T-helper 17 cell (primary cell): ENCODE results near the gene TRAF2. TPM values are rescaled to one million over a fixed set of nuclear protein-coding genes. Genes with fewer than 3 reads are reported as not detected.

Experiments used
- ATAC-seq: fragments of 150-1000 bp; cut with Tn5 transposase; 2 replicates; pipeline ENCODE4 v1.10.0; 2021; ENCODE audit warnings: mild to moderate bottlenecking, moderate library complexity
- DNase-seq, 3 donors: peaks; one replicate each; pipeline versions ENCODE4 v3.0.0 to v3.0.0-alpha.2; 2020 to 2021
- H3K9me3 ChIP-seq: one replicate; pipeline ENCODE4 v1.7.0; 2013; ENCODE audit warnings: low read length, mild to moderate bottlenecking; ENCODE audit not compliant: control insufficient read depth, poor library complexity, severe bottlenecking
- H3K27ac Mint-ChIP-seq: one replicate; pipeline ENCODE4 v1.8.0; 2022; ENCODE audit warnings: mild to moderate bottlenecking, moderate library complexity, mixed read lengths
- H3K27me3 Mint-ChIP-seq: one replicate; pipeline ENCODE4 v1.8.0; 2022; ENCODE audit warnings: mixed read lengths
- H3K36me3 Mint-ChIP-seq: one replicate; pipeline ENCODE4 v1.8.0; 2022; ENCODE audit warnings: low read depth, mixed read lengths
- H3K4me1 Mint-ChIP-seq: one replicate; pipeline ENCODE4 v1.8.0; 2022; ENCODE audit warnings: mild to moderate bottlenecking, mixed read lengths
- H3K4me3 Mint-ChIP-seq: one replicate; pipeline ENCODE4 v1.8.0; 2022; ENCODE audit warnings: mild to moderate bottlenecking, moderate library complexity, mixed read lengths
- total RNA-seq, 4 donors: library from RNA in 2 of 4; stranded (reverse) in 2 of 4; gene quantifications; one replicate each; pipeline ENCODE4 v1.2.3 and lab custom pipeline; 2022 to 2026

The TRAF2 gene
- total RNA-seq, 2 donors from 2014 or later, result 20.8 to 21.4 TPM

DNA sequence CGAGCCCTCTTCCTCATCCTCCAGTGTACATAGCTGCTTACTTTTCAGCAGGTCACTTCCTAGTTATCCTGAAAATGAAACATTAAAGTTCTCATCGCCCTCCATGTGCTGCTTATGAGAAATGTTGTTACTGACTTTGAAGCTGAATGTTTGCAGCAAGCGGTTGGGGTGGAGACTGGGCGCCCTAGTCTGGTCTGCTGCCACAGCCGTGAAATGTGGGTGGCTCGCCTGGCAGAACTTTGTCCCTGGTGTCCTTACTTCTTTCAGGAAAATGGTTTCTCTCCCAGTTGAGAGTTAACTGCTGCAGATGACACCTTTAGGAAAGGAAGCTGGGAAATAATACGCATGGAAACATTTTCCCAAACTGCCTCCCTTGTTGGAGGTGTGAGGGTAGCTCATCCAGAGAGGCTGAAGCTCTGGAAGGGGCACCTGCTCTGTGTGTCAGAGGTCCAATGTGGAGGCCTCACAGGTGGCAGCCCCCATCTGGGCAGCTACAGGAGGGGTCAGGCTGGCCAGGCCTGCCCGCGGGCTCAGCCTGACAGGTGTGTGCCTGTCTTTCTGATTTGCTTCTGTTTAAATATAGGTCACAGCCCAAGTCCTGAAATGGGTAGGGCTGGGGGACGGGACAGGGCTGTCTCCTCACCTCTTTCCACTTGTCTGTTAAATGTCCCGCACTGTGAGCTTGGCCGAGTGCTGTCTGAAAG lies 24.0 kb downstream of the TRAF2 start:
- Mint-ChIP-seq H3K4me3 (no peak overlapping the region), H3K27ac (peak overlapping the region; percentile 27), H3K27me3 (no peaks in the 10 kb centered on the region), H3K36me3 (no peaks in the 10 kb centered on the region), H3K4me1 (peaks cover 14% of the 10 kb centered on the region)
- DNase-seq, result no peak
- ATAC-seq, result no peak
- no peaks in the 10 kb centered on the region for H3K9me3 ChIP-seq

DNA sequence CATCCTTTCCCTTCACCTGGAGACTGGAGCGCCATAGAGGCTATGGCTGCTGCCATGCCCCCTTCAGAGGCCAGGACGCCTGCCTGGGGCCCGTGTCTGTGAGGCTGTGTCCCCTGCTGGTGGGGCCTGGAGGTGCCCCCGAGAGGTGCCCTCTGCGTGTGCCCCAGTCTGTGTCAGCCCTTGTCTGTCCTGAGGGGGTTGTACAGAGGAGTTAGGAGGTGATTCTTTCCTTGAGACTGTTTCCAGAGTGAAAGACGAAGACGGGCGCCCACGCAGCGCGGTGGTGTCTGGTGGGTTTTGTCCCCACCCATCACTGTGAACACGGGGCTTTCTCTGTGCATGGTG lies 24.6 kb downstream of the TRAF2 start:
- no peaks in the 10 kb centered on the region for H3K9me3 ChIP-seq
- peak overlapping the region; percentile 27 for H3K27ac Mint-ChIP-seq
- H3K4me1 Mint-ChIP-seq, result peaks cover 13% of the 10 kb centered on the region
- no peak for DNase-seq
- no peaks in the 10 kb centered on the region for H3K36me3 Mint-ChIP-seq
- H3K27me3 Mint-ChIP-seq, result no peaks in the 10 kb centered on the region
- no peak for ATAC-seq
- H3K4me3 Mint-ChIP-seq, result no peak overlapping the region

DNA sequence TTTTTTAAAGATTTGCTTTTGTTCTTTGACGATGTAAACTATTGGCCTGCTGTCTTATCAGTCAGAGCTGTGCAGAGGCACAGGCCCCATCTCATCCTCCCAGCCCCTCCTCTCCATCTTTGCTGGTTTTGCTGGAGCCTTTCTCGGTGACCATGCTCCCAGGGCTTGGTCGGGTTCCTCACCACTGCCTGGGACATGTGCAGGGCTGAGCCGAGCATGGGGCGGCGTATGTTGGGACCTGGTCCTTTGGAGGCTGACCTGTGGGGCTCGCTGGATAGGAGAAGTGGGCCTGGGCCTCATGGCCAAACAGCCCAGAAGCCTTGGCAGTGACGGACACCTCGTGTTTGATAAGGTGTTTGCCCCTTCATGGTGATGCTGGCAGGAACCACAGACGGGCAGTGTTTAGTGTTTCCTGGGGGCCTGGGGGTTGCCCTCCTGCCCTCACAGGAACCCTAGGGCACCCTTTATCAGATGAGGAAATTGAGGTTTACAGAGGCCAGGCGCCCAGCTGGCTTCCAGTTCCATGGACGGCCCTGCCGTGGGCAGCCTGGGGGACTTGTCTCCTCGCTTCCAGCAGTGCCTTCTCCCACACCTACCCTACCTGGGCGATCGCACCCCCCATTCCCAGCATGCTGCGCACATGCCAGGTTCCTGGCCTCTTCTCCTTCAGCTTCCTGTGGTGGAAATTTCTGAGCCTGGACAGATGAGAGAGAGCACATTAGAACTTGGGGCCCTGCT lies 27.6 kb downstream of the TRAF2 start:
- ATAC-seq (no peak), DNase-seq (no peak)
- H3K9me3 ChIP-seq, result no peaks in the 10 kb centered on the region
- Mint-ChIP-seq H3K36me3 (peaks cover 5% of the 10 kb centered on the region), H3K4me3 (no peak overlapping the region), H3K4me1 (peaks cover 7% of the 10 kb centered on the region), H3K27ac (no peak overlapping the region), H3K27me3 (no peaks in the 10 kb centered on the region)

DNA sequence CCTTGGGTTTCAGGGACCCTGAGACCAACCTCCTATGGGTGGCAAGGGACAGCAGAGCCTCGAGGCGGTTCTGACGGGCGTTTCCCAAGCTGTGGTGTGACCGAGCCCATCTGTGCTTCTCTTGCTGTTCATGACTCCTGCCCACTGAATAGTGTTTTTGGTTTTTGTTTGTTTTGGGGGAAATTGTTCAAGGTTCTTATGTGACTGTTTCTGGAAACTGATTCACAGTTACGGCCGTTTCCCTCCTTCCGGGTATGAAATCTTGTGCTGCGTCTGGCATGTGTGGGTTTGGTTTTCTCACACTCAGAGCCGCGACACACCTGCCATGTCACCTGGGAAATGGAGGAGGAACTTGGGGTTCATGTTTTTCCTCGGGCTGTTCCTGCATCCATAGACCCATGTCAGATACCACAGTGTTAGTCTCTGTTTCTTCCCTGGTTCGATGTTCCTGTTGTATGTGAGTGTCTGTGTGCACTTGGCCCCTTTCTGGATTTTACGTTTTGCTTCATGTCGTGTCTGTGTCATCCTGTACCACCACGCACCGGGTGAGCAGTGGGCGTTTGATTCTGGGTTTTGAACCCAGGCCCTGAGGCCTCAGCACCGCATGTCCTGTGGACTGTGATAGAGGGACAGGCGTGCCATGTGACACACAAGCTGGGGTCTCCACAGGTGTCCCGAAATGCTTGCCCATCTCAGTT lies 29.5 kb downstream of the TRAF2 start:
- H3K27me3 Mint-ChIP-seq, result no peaks in the 10 kb centered on the region
- no peak overlapping the region for H3K27ac Mint-ChIP-seq
- no peak overlapping the region for H3K4me3 Mint-ChIP-seq
- H3K4me1 Mint-ChIP-seq, result peaks cover 7% of the 10 kb centered on the region
- no peaks in the 10 kb centered on the region for H3K9me3 ChIP-seq
- peaks cover 5% of the 10 kb centered on the region for H3K36me3 Mint-ChIP-seq
- DNase-seq, result no peak
- no peak for ATAC-seq

DNA sequence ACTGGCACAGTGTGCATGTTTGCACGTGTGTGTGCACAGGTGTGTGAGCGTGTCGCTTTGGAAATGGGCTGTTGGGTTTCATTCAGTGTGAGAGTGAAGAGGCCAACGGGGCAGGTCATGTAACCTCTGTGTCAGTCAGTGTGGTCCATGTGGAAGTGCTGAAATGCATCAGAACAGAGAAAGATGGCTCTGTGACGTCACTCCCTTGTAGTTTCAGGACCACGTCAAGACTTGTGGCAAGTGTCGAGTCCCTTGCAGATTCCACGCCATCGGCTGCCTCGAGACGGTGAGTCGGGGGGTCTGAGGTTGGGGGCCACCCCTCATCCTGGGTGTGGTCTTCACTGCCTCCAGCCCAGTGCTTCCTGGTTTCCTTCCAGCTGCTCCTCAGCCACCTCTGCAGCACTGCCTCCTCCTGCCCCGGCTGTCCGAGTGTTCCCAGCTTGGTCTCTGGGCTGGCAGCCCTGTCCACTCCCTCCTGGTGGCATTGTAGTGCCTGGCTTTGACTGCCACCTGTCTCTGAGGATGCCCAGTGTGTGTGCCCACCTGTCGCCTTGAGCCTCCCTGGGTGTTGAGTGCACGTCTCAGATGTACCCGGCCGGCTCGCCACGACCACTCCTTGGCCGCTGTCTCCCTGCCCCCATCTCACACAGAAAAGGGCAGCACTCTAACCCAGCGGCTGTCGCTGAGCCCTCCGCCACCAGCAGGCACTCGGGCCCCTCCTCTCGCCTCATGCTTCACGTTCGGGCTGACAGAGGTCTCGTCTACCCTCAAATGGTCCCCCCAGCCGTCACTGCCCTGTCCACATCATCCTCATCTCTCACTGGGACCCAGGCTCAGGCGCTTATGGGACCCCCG lies 30.2 kb downstream of the TRAF2 start:
- Mint-ChIP-seq H3K36me3 (peaks cover 5% of the 10 kb centered on the region), H3K27ac (peak overlapping the region; percentile 67), H3K4me1 (peaks cover 7% of the 10 kb centered on the region), H3K27me3 (no peaks in the 10 kb centered on the region), H3K4me3 (no peak overlapping the region)
- H3K9me3 ChIP-seq, result no peaks in the 10 kb centered on the region
- DNase-seq, result no peak
- no peak for ATAC-seq

DNA sequence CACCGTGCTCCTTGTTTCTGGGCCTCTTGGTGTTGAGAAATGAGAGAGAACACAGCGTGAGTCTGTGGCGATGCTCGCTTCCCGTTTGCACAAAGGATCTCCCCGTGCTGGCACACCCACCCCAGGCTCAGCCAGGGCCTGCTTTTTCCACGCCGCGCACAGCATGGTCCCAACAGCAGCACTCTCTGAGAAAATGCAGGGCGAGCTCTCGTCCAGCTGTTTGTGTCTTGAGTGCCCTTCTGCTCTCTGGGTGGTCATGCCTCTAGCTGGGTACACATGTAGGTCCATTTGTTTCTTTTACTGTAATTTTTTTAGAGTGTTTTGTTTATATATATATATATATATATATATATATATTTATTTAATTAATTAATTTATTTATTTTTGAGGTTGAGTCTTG lies 31.6 kb downstream of the TRAF2 start:
- H3K4me1 Mint-ChIP-seq, result peaks cover 7% of the 10 kb centered on the region
- peak overlapping the region; percentile 14 for H3K27ac Mint-ChIP-seq
- ATAC-seq (no peak), DNase-seq (no peak)
- H3K27me3 Mint-ChIP-seq, result no peaks in the 10 kb centered on the region
- H3K9me3 ChIP-seq, result no peaks in the 10 kb centered on the region
- no peak overlapping the region for H3K4me3 Mint-ChIP-seq
- H3K36me3 Mint-ChIP-seq, result peaks cover 5% of the 10 kb centered on the region

DNA sequence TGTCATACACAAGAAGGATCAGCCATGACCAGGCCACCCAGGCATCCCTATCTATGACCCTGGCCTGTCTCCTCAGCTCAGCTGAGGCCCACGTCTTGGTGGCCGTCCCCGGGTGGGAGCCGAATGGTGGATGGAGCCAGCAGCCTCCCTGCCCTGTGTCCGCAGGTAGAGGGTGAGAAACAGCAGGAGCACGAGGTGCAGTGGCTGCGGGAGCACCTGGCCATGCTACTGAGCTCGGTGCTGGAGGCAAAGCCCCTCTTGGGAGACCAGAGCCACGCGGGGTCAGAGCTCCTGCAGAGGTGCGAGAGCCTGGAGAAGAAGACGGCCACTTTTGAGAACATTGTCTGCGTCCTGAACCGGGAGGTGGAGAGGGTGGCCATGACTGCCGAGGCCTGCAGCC lies 33.8 kb downstream of the TRAF2 start:
- H3K27ac Mint-ChIP-seq, result peak overlapping the region; percentile 81

DNA sequence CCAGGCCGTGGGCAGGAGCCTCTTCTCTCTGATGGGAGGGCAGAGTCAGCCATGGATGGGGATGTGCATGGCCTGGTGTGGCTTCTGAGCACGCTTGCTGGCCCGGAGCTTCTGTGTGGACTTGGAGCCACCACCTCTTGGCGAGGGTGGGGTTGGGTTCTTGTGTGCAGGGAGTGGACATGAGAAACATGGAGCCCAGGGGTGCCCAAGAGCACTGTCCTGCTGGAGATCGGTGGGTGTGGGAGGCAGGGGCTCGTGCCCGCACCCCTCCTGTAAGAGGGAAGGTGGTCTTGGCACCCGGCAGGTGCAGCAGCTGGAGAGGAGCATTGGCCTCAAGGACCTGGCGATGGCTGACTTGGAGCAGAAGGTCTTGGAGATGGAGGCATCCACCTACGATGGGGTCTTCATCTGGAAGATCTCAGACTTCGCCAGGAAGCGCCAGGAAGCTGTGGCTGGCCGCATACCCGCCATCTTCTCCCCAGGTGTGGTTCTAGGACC lies 34.5 kb downstream of the TRAF2 start:
- Mint-ChIP-seq H3K27ac (no peak overlapping the region), H3K4me1 (peaks cover 8% of the 10 kb centered on the region), H3K27me3 (no peaks in the 10 kb centered on the region), H3K36me3 (peaks cover 5% of the 10 kb centered on the region), H3K4me3 (no peak overlapping the region)
- DNase-seq (no peak), ATAC-seq (no peak)
- H3K9me3 ChIP-seq, result no peaks in the 10 kb centered on the region

More for the DNA sequence above, 33.8 kb downstream of the TRAF2 start:
- H3K36me3 Mint-ChIP-seq, result peaks cover 5% of the 10 kb centered on the region
- H3K4me3 Mint-ChIP-seq, result no peak overlapping the region
- no peaks in the 10 kb centered on the region for H3K27me3 Mint-ChIP-seq
- H3K9me3 ChIP-seq, result no peaks in the 10 kb centered on the region
- peaks cover 8% of the 10 kb centered on the region for H3K4me1 Mint-ChIP-seq
- DNase-seq (no peak), ATAC-seq (no peak)

DNA sequence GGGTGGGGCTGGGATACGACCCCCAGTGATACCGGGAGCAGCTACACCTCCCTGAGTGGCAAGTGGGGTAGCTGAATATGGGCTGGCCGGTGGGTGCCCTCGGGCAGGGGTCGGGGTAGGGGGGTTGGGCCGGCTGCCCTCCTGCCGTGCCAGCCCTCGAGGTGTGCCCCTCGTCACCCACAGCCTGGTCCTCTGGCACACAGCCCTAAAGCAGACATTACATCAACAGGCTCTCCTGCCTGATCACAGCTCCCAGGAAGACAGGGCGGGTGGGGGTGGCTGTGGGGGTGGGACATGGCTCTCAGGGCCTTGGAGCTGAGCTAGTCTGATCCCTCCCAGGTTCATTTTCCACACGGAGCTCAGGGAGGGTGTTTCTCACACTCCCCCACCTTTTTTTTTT lies 35.0 kb downstream of the TRAF2 start:
- no peak for DNase-seq
- H3K36me3 Mint-ChIP-seq, result peaks cover 5% of the 10 kb centered on the region
- peaks cover 6% of the 10 kb centered on the region for H3K4me1 Mint-ChIP-seq
- no peak for ATAC-seq
- no peaks in the 10 kb centered on the region for H3K27me3 Mint-ChIP-seq
- no peak overlapping the region for H3K27ac Mint-ChIP-seq
- H3K4me3 Mint-ChIP-seq, result no peak overlapping the region
- H3K9me3 ChIP-seq, result no peaks in the 10 kb centered on the region

DNA sequence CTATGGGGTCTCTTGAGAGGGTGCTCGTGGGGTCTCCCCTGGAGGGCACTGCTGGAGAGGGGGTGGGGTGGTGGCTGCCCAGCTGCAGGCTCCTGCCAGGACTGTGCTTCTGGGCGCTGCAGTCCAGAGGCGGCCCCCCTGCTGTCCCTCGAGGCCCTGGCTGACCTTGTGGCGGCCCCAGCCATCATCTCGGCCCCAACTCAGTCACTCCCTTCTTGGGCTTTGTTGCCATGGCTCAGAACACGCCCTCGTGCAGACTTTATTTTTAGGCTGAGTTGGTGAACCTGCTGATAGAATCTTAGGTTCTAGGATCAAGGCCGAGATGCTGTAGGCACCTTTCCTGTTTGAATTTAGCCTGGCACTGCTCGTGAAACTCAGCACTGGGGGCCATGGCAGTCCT lies 35.4 kb downstream of the TRAF2 start:
- DNase-seq (no peak), ATAC-seq (no peak)
- Mint-ChIP-seq H3K27ac (peak overlapping the region; percentile 68), H3K4me3 (no peak overlapping the region), H3K27me3 (no peaks in the 10 kb centered on the region), H3K4me1 (peaks cover 6% of the 10 kb centered on the region), H3K36me3 (peaks cover 5% of the 10 kb centered on the region)
- H3K9me3 ChIP-seq, result no peaks in the 10 kb centered on the region

DNA sequence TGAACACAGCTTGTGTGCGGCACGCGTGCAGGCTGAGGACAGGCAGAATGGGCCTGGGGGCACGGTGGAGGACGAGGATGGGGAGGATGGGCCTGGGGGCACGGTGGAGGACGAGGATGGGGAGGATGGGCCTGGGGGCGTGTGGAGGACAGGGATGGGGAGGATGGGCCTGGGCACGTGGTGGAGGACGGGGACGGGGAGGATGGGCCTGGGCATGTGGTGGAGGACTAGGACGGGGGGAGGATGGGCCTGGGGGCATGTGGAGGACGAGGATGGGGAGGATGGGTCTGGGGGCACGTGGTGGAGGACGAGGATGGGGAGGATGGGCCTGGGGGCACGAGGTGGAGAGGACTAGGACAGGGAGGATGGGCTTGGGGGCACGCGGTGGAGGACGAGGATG lies 36.2 kb downstream of the TRAF2 start:
- peaks cover 5% of the 10 kb centered on the region for H3K4me1 Mint-ChIP-seq
- no peaks in the 10 kb centered on the region for H3K27me3 Mint-ChIP-seq
- no peak for DNase-seq
- no peaks in the 10 kb centered on the region for H3K36me3 Mint-ChIP-seq
- no peak overlapping the region for H3K4me3 Mint-ChIP-seq
- H3K9me3 ChIP-seq, result no peaks in the 10 kb centered on the region
- peak overlapping the region; percentile 68 for H3K27ac Mint-ChIP-seq
- no peak for ATAC-seq

DNA sequence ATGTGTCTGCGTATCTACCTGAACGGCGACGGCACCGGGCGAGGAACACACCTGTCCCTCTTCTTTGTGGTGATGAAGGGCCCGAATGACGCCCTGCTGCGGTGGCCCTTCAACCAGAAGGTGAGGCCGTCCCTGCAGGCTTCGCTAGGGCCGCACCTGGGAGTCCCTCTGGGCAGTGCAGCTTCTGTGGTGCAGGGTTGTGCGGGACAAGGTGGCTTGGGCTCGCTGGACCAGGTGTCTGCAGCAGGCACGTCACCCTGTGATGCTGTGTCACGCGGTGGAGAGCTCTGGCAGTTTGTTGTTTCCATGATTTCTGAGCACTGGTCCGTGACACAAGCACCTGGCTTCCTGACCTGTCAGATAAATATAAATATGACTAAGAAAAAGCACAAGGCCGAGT lies 37.6 kb downstream of the TRAF2 start:
- no peaks in the 10 kb centered on the region for H3K9me3 ChIP-seq
- Mint-ChIP-seq H3K4me1 (peaks cover 10% of the 10 kb centered on the region), H3K36me3 (peaks cover 2% of the 10 kb centered on the region), H3K27me3 (no peaks in the 10 kb centered on the region), H3K27ac (peak overlapping the region; percentile 51), H3K4me3 (no peak overlapping the region)
- DNase-seq, result no peak
- ATAC-seq, result no peak
